ENCODE data around the gene CHD9NB. TPM values are rescaled to one million over a fixed set of nuclear protein-coding genes. Genes with fewer than 3 reads are reported as not detected.

Gene CHD9NB
- total and polyA plus RNA-seq, 9 of the 15 experiments (the other 6 are each of a cell fraction or from before 2014, with no cell fraction given), result 0.06 to 0.10 (median 0.07) TPM; not detected in 6

DNA sequence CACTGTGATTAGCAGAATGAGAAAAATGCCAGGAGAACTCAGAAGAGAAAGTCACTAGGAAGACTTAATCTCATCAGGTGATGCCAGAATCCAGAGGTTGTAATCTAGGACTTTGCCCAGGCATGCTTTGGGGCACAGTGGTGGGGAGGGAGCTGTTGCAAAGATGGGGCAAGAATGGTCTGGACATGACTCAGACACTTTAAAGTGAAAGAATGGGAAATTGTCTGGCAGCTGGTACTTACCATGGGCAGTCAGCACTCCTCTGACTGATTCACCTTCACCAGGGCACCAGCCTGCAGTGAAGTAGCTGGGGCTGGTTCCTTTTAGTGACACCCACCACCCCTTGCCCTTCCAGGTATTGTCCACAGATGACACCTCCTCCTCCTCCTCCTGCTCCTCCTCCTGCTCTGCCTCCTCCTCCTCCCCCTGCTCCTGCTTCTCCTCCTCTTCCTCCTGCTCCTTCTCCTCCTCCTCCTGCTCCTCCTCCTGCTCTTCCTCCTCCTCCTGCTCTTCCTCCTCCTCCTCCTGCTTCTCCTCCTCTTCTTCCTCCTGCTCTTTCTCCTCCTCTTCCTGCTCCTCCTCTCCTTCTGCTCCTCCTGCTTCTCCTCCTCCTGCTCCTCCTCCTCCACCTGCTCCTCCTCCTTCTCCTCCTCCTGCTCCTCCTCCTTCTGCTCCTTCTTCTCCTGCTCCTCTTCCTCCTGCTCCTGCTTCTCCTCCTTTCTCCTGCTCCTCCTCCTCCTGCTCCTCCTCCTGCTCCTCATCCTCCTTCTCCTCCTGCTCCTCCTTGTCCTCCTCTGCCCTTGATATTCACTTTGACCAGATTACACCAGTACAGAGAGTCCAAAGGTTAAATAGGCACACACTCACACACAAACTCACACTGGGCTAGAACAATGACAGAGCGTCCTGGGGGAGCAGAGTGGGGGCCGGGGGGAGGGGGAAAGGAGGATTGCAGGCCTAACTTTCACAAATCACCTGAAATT lies at the start of gene CHD9NB (continued):
- no peak for TF ChIP-seq CEBPG (CRISPR knock-in tag; IDR thresholded peaks at IDR 0.05)
- TF ChIP-seq CEBPG (tag; conservative IDR thresholded peaks at IDR 0.05 in 1 of 2, IDR thresholded peaks at IDR 0.05 in 1 of 2), result no peak
- TF ChIP-seq ZBTB1 (CRISPR knock-in tag; IDR thresholded peaks at IDR 0.05; ENCODE audit: borderline replicate concordance, low read depth), result no peak
- TF ChIP-seq, protein P1, sequence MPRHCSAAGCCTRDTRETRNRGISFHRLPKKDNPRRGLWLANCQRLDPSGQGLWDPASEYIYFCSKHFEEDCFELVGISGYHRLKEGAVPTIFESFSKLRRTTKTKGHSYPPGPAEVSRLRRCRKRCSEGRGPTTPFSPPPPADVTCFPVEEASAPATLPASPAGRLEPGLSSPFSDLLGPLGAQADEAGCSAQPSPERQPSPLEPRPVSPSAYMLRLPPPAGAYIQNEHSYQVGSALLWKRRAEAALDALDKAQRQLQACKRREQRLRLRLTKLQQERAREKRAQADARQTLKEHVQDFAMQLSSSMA (CRISPR knock-in tag; IDR thresholded peaks at IDR 0.05), result no peak
- no peak for TF ChIP-seq NUFIP1 (IDR thresholded peaks at IDR 0.05; ENCODE audit: partially characterized antibody)
- TF ChIP-seq CHD2 (IDR thresholded peaks at IDR 0.05; ENCODE audit: low read depth, low read length), result no peak
- TF ChIP-seq, protein P2, sequence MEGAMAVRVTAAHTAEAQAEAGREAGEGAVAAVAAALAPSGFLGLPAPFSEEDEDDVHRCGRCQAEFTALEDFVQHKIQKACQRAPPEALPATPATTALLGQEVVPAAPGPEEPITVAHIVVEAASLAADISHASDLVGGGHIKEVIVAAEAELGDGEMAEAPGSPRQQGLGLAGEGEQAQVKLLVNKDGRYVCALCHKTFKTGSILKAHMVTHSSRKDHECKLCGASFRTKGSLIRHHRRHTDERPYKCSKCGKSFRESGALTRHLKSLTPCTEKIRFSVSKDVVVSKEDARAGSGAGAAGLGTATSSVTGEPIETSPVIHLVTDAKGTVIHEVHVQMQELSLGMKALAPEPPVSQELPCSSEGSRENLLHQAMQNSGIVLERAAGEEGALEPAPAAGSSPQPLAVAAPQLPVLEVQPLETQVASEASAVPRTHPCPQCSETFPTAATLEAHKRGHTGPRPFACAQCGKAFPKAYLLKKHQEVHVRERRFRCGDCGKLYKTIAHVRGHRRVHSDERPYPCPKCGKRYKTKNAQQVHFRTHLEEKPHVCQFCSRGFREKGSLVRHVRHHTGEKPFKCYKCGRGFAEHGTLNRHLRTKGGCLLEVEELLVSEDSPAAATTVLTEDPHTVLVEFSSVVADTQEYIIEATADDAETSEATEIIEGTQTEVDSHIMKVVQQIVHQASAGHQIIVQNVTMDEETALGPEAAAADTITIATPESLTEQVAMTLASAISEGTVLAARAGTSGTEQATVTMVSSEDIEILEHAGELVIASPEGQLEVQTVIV (CRISPR knock-in tag; IDR thresholded peaks at IDR 0.05; ENCODE audit: borderline replicate concordance), result no peak
- TF ChIP-seq CBX8 (IDR thresholded peaks at IDR 0.05; ENCODE audit: borderline replicate concordance, extremely low read depth, low read depth, low read length, poor library complexity, severe bottlenecking), result no peak
- TF ChIP-seq ARHGAP35 (IDR thresholded peaks at IDR 0.05; ENCODE audit: partially characterized antibody), result peak; percentile 33
- TF ChIP-seq RBM15 (IDR thresholded peaks at IDR 0.05; ENCODE audit: insufficient read depth, low read length), result no peak
- TF ChIP-seq NCOR1 (IDR thresholded peaks at IDR 0.05), result 0 out of 2 replicates have a peak, but pooled peaks have one; percentile 7
- TF ChIP-seq FOXA1 (IDR thresholded peaks at IDR 0.05; ENCODE audit: borderline replicate concordance), result no peak
- TF ChIP-seq RCOR1 (IDR thresholded peaks at IDR 0.05; ENCODE audit: borderline replicate concordance in 1 of 2, low read depth in 2 of 2, low read length in 2 of 2), result 0 out of 4 replicates have a peak, but pooled peaks of 1 of the 2 experiments have one; percentile 24
- no peak for TF ChIP-seq XRCC3 (IDR thresholded peaks at IDR 0.05)
- TF ChIP-seq, protein P3, sequence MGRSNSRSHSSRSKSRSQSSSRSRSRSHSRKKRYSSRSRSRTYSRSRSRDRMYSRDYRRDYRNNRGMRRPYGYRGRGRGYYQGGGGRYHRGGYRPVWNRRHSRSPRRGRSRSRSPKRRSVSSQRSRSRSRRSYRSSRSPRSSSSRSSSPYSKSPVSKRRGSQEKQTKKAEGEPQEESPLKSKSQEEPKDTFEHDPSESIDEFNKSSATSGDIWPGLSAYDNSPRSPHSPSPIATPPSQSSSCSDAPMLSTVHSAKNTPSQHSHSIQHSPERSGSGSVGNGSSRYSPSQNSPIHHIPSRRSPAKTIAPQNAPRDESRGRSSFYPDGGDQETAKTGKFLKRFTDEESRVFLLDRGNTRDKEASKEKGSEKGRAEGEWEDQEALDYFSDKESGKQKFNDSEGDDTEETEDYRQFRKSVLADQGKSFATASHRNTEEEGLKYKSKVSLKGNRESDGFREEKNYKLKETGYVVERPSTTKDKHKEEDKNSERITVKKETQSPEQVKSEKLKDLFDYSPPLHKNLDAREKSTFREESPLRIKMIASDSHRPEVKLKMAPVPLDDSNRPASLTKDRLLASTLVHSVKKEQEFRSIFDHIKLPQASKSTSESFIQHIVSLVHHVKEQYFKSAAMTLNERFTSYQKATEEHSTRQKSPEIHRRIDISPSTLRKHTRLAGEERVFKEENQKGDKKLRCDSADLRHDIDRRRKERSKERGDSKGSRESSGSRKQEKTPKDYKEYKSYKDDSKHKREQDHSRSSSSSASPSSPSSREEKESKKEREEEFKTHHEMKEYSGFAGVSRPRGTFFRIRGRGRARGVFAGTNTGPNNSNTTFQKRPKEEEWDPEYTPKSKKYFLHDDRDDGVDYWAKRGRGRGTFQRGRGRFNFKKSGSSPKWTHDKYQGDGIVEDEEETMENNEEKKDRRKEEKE (IDR thresholded peaks at IDR 0.05; ENCODE audit: borderline replicate concordance in 1 of 2, control insufficient read depth in 1 of 2, low read depth in 2 of 2, low read length in 1 of 2), result peak in 1 of 2 experiments; percentile 27; a peak in 1 of 4 replicates
- no peak for TF ChIP-seq BRD4 (IDR thresholded peaks at IDR 0.05)
- TF ChIP-seq SMAD2 (IDR thresholded peaks at IDR 0.05; ENCODE audit: low read depth, low read length), result no peak

All from K562 (cell line).